Stomach (tissue), 9 donors: ENCODE results near the gene KRT25. TPM values are rescaled to one million over a fixed set of nuclear protein-coding genes. Genes with fewer than 3 reads are reported as not detected.

Experiments
- DNase-seq, 2 donors: peaks; one replicate each; pipeline versions ENCODE4 v3.0.0 to v3.0.0-alpha.2; 2013 to 2019
- H3K27ac ChIP-seq, 5 donors: fragments of 200-600 bp in 4 of 5; sonication (generic) in 4 of 5; one replicate each; pipeline ENCODE4 v1.5.1; 2013 to 2019; ENCODE audit warnings: mild to moderate bottlenecking in 1 of 5, moderate library complexity in 1 of 5
- H3K27me3 ChIP-seq, 3 donors: fragments of 200-600 bp; sonication (generic); one replicate each; pipeline ENCODE4 v1.5.1; 2017 to 2019; ENCODE audit warnings: mixed run types in 1 of 3
- H3K36me3 ChIP-seq, 4 donors: fragments of 200-600 bp; sonication (generic); 1 replicate in 3 of 4; 2 replicates in 1 of 4; pipeline ENCODE4 v1.5.1; 2016 to 2019
- H3K4me1 ChIP-seq, 4 donors: fragments of 200-600 bp; sonication (generic); one replicate each; pipeline ENCODE4 v1.5.1; 2016 to 2019
- H3K4me3 ChIP-seq, 4 donors: fragments of 200-600 bp; sonication (generic) in 3 of 4; one replicate each; pipeline ENCODE4 v1.5.1; 2016 to 2019; ENCODE audit warnings: mild to moderate bottlenecking in 1 of 4
- H3K9me3 ChIP-seq, 4 donors: fragments of 200-600 bp; sonication (generic); one replicate each; pipeline ENCODE4 v1.5.1; 2016 to 2019
- CTCF ChIP-seq, 7 experiments: fragments of 450-650 bp in 4 of 7; fragments of 200-600 bp in 3 of 7; sonication (generic) in 3 of 7; IDR thresholded peaks; one replicate each; pipeline ENCODE4 v1.5.1; 2016 to 2019; ENCODE audit warnings: antibody characterized with exemption in 7 of 7, control low read depth in 2 of 7, mild to moderate bottlenecking in 1 of 7
- EP300 ChIP-seq: sonication (generic); formaldehyde crosslinking; IDR thresholded peaks from one replicate; pipeline ENCODE4 v1.6.1; 2017; ENCODE audit warnings: antibody characterized with exemption
- POLR2A ChIP-seq, 4 donors: fragments of 450-650 bp; IDR thresholded peaks; one replicate each; pipeline ENCODE4 v1.6.1; 2016; ENCODE audit warnings: antibody characterized with exemption in 4 of 4, control low read depth in 2 of 4, mild to moderate bottlenecking in 1 of 4, moderate library complexity in 1 of 4
- POLR2AphosphoS5 ChIP-seq, 3 donors: sonication (generic); formaldehyde crosslinking; IDR thresholded peaks; one replicate each; pipeline ENCODE4 v1.6.1; 2016; ENCODE audit warnings: antibody characterized with exemption in 3 of 3
- WGBS, 5 donors: extraction: QIAGEN DNeasy Blood & Tissue Kit in 3 of 5; methylation state at CpG; one replicate each; pipeline versions ENCODE4 v1.1.5 to v1.1.7; 2013 to 2018; 5-methylcytosine and 5-hydroxymethylcytosine counted together
- intact Hi-C: fragments of 100-400 bp; cut with DNase I; formaldehyde crosslinking; loops from one replicate; pipeline ENCODE4 v1.15.1; 2023; ENCODE audit warnings: low total_unique reads
- polyA plus RNA-seq, 3 donors: library from polyadenylated mRNA; stranded (reverse); fragments of 200-250 nt; gene quantifications; one replicate each; pipeline ENCODE4 v1.2.3, GENCODE V29; 2013
- total RNA-seq, 5 donors: library from RNA; depleted of rRNA; stranded (reverse); fragments of >200 nt; gene quantifications; one replicate each; pipeline versions ENCODE4 v1.1.0 to v1.2.3, GENCODE V29; 2014 to 2016
- donor health status: healthy with polysubstance abuse.
- donor health status: Bipolar disorder and iron deficiency.
- donor health status: healthy.

Gene KRT25
- total and polyA plus RNA-seq, 8 donors = not detected

DNA sequence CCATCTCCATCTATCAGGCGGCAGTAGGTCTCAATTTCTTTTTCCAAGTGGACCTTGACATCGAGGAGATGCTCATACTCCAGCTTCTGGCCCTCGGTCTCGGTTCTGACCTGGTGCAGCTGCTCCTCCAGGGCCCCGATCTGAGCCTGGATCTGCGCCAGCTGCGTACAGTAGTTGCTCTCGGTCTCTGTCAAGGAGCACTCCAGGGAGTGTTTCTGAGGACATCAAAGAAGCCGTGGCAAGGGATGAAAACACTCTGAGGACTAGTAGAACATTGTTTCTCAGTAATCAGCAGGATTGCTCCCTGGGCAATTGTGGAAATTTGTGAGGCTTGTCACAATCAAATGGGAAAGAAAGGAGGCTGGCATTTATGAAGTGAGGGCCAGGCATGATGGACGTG, 38.7 kb upstream of the KRT25 start:
- no peaks in the 10 kb centered on the region for H3K36me3 ChIP-seq
- peaks cover 0 to 45% (median 12%) of the 10 kb centered on the region in 3 donors for H3K27me3 ChIP-seq
- no peak overlapping the region for H3K27ac ChIP-seq
- TF ChIP-seq POLR2AphosphoS5 (IDR thresholded peaks at IDR 0.05) (no peak), POLR2A (IDR thresholded peaks at IDR 0.05) (no peak), EP300 (no peak), CTCF (IDR thresholded peaks at IDR 0.05) (no peak)
- intact Hi-C loops = no loop called here
- no peaks in the 10 kb centered on the region for H3K9me3 ChIP-seq
- H3K4me3 ChIP-seq = no peak overlapping the region
- DNase-seq = no peak
- 60 to 74% (median 68%) methylated on average over 10 of the region's 10 CpGs for WGBS, 5 donors
- no peaks in the 10 kb centered on the region for H3K4me1 ChIP-seq

DNA sequence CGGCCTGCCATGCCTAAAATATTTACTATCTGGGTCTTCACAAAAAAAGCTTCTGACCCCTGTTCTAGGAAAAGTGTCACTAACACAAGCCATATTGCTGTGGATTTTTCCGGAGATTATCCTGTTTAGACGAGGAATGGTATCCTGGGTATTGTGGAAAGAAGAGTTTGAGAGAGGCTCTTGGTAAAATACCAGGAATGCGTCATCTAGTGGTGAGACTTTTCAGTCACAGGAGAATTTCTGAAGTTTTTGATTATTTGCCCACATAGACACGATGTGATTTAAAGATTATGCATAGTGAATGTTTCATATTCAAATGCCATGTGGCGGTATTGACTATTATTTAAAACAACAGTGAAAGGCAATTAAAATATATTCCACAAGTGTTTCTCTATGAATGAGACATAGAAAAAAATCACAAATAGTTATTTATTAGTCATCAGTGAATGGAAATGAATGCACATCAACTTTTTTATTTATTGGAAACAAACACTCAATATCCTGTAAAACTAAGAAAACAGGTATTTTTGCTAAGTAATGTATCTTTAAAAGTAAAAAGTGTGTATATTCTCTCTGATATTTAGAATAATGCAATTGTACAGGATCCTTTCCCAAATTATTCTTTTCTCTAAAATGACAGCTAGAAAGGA, 36.8 kb upstream of the KRT25 start:
- no peaks in the 10 kb centered on the region for H3K36me3 ChIP-seq
- peak overlapping the region in 1 of 5 donors; percentile 5 for H3K27ac ChIP-seq
- DNase-seq = peak in 1 of 2 donors; percentile 64
- 26 to 32% (median 31%) methylated on average over 6 of the region's 6 CpGs for WGBS, 5 donors
- peaks cover 0 to 29% (median 8%) of the 10 kb centered on the region in 3 donors for H3K27me3 ChIP-seq
- no peak overlapping the region for H3K4me3 ChIP-seq
- intact Hi-C loops = no loop called here
- no peaks in the 10 kb centered on the region for H3K9me3 ChIP-seq
- no peaks in the 10 kb centered on the region for H3K4me1 ChIP-seq
- no peak for TF ChIP-seq POLR2AphosphoS5 (IDR thresholded peaks at IDR 0.05)
- peak in 4 of 7 experiments; percentile 34 to 64 (median 47) for TF ChIP-seq CTCF (IDR thresholded peaks at IDR 0.05)

- no peaks in the 10 kb centered on the region for H3K9me3 ChIP-seq
- TF ChIP-seq CTCF (IDR thresholded peaks at IDR 0.05) (no peak), POLR2A (IDR thresholded peaks at IDR 0.05) (no peak), POLR2AphosphoS5 (IDR thresholded peaks at IDR 0.05) (no peak), EP300 (no peak)
- H3K36me3 ChIP-seq = no peaks in the 10 kb centered on the region
- intact Hi-C loops = no loop called here
- peak in 1 of 2 donors; percentile 22 for DNase-seq
- WGBS, 5 donors = 68 to 100% (median 78%) methylated on average over 1 of the region's 1 CpG
- H3K4me1 ChIP-seq = no peaks in the 10 kb centered on the region
- peak overlapping the region in 1 of 5 donors; percentile 5 for H3K27ac ChIP-seq
- no peak overlapping the region for H3K4me3 ChIP-seq
- peaks cover 0 to 21% (median 6%) of the 10 kb centered on the region in 3 donors for H3K27me3 ChIP-seq
Measured at GRCh38 chr17:40791111-40791510, 36.0 kb upstream of the KRT25 start.

- no peak for TF ChIP-seq POLR2AphosphoS5 (IDR thresholded peaks at IDR 0.05)
- no peaks in the 10 kb centered on the region for H3K9me3 ChIP-seq
- no peak within 1 kb of the TSS for H3K27ac ChIP-seq
- intact Hi-C loops = loop anchor here (10.0 kb wide), 1 partner anchor 168 kb away; no protein-coding TSS in a partner anchor
- no peaks in the 10 kb centered on the region for H3K4me1 ChIP-seq
- H3K4me3 ChIP-seq = no peak within 1 kb of the TSS
- DNase-seq = no peak
- 90 to 97% (median 96%) methylated on average over 4 of the region's 4 CpGs for WGBS, 5 donors
- H3K27me3 ChIP-seq = peaks cover 0 to 49% (median 9%) of the 10 kb centered on the region in 3 donors
- no peaks in the 10 kb centered on the region for H3K36me3 ChIP-seq
Measured at GRCh38 chr17:40782450-40782849, 27.3 kb upstream of the KRT25 start, which contains the start of gene KRT27. TSS of gene KRT27 (minus strand) at chr17:40782550. CDS start at chr17:40782493, 57 bp downstream.
